ENCODE measurements around the gene MOAP1. TPM values are rescaled to one million over a fixed set of nuclear protein-coding genes. Genes with fewer than 3 reads are reported as not detected.
"Not testable (repeated sequence)": the region's sequence is repeated elsewhere in the genome, so short reads cannot be mapped to it uniquely, and the experiment has no call there.

Gene MOAP1
- total RNA-seq: 24.1 TPM

DNA sequence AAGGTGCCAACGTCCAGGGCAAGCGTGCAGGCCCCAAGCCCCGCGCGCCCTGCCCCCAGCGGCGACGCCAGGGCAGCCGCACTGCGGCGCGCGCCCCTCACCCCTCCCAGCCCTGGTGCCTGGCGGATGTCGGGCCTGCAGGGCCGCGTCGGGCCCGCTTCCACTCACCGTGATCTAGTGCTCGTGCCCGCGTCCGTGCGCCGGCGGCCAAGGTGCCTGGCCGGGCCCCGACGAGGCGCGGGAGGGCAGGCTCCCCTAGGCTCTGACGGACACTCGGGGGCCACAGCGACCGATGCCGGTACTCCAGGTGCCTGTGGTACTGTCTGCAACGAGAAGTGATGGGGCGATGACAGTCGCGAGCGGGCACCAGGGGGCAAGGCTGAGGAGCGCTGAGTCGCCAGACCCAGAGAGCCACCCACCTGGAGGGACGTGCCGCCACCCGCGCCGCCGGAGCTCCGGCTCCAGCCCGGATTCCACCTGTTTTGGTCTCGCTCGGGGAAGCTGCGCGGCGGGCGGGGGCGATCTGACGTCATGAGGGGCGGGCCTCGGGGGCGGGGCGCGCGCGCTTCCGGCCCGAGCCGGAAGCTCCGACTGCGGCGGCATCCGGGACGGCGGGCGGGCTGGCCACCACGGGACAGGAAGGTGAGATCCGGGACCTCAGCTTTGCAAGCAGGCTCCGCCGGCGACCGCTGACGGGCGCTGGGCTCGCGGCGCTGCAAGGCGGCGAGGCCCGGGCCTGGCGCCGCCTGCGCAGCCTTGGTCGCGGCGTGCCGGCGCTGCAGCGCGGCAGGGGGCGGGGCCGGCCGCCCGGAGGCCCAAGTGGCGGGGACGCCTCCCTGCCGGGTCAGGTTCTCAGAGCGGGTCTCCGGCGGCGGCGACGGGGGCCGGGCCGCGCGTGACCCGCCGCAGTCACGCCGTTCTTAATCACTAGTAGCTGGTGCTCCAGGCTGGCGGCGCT is at the start of gene MOAP1, which contains the start of gene LYSET:
Gene MOAP1 (minus strand): TSS at position 507 of the 958 bp plus-strand sequence. CDS start 655 bp downstream, outside the sequence.
Gene LYSET (plus strand): TSS at position 927 of the 958 bp plus-strand sequence. CDS start 89 bp downstream, outside the sequence.
- Histone ChIP-seq H3K27me3 (no peaks in the 10 kb centered on the region), H3K4me3 (peak within 1 kb of the TSS; percentile 98 to 100), H3K27ac (peak within 1 kb of the TSS; percentile 92), H3K36me3 (no peaks in the 10 kb centered on the region), H3K9me3 (no peaks in the 10 kb centered on the region), H3K4me1 (peaks cover 35% of the 10 kb centered on the region)
- intact Hi-C loops (cut with DNase I): no loop called here
- peak in 1 of 2 donors; percentile 90 for DNase-seq (ENCODE audit: extremely low spot score in 2 of 2)
- TF ChIP-seq, protein P1, sequence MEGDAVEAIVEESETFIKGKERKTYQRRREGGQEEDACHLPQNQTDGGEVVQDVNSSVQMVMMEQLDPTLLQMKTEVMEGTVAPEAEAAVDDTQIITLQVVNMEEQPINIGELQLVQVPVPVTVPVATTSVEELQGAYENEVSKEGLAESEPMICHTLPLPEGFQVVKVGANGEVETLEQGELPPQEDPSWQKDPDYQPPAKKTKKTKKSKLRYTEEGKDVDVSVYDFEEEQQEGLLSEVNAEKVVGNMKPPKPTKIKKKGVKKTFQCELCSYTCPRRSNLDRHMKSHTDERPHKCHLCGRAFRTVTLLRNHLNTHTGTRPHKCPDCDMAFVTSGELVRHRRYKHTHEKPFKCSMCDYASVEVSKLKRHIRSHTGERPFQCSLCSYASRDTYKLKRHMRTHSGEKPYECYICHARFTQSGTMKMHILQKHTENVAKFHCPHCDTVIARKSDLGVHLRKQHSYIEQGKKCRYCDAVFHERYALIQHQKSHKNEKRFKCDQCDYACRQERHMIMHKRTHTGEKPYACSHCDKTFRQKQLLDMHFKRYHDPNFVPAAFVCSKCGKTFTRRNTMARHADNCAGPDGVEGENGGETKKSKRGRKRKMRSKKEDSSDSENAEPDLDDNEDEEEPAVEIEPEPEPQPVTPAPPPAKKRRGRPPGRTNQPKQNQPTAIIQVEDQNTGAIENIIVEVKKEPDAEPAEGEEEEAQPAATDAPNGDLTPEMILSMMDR (IDR thresholded peaks at IDR 0.05): peak in 1 of 3 experiments; percentile 11
- TF ChIP-seq POLR2A (IDR thresholded peaks at IDR 0.05) (peak in 1 of 2 donors; percentile 45), POLR2AphosphoS5 (IDR thresholded peaks at IDR 0.05; ENCODE audit: insufficient read depth in 1 of 2, low read depth in 1 of 2) (peak in 1 of 2 donors; percentile 82)

DNA sequence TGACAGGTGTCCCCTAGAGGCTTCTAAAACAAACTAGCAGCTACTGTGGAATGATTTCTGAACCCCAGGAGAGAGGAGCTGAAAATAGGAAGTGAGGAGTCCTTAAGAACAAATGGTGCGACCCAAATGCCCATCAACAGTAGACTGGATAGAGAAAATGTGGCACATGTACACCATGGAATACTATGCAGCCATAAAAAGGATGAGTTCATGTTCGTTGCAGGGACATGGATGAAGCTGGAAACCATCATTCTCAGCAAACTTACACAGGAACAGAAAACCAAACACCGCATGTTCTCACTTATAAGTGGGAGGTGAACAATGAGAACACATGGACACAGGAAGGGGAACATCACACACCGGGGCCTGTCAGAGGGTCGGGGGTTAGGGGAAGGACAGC is 48.4 kb upstream of the MOAP1 start:
- H3K4me3 ChIP-seq; H3K4me1 ChIP-seq; H3K9me3 ChIP-seq; H3K27me3 ChIP-seq; H3K27ac ChIP-seq; DNase-seq (ENCODE audit: extremely low spot score in 2 of 2); intact Hi-C loops (cut with DNase I): not testable (repeated sequence)
- peaks cover 0 to 11% of the 10 kb centered on the region in 2 donors for H3K36me3 ChIP-seq

DNA sequence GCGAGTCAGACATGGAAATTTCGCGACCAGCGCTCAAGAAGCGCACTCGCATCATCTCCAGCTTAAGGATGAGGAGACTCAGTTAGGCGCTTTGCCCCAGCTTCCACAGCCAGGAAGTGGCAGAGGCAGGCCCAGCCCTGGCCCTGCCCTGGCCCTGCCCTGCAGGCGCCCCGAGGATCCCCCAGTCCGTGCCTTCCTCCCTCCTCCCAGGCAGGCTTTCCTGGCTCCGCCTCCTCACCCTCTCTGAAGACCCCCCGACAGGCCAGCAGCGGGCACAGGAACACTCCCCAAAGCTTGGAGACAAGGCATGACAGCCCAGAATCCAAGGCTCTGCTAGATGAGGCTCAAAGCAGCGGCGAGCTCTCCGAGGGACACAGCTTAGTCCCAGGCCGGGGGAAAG is 47.5 kb upstream of the MOAP1 start:
- intact Hi-C loops (cut with DNase I): no loop called here
- Histone ChIP-seq H3K27me3 (no peaks in the 10 kb centered on the region), H3K36me3 (peaks cover 4 to 21% of the 10 kb centered on the region in 2 donors), H3K27ac (no peak overlapping the region), H3K4me1 (peaks cover 4% of the 10 kb centered on the region), H3K9me3 (no peaks in the 10 kb centered on the region), H3K4me3 (no peak overlapping the region)
- DNase-seq (ENCODE audit: extremely low spot score in 2 of 2): no peak
- TF ChIP-seq POLR2A (IDR thresholded peaks at IDR 0.05) (no peak), POLR2AphosphoS5 (IDR thresholded peaks at IDR 0.05; ENCODE audit: insufficient read depth in 1 of 2, low read depth in 1 of 2) (no peak)
- TF ChIP-seq, protein P1 (IDR thresholded peaks at IDR 0.05): no peak

DNA sequence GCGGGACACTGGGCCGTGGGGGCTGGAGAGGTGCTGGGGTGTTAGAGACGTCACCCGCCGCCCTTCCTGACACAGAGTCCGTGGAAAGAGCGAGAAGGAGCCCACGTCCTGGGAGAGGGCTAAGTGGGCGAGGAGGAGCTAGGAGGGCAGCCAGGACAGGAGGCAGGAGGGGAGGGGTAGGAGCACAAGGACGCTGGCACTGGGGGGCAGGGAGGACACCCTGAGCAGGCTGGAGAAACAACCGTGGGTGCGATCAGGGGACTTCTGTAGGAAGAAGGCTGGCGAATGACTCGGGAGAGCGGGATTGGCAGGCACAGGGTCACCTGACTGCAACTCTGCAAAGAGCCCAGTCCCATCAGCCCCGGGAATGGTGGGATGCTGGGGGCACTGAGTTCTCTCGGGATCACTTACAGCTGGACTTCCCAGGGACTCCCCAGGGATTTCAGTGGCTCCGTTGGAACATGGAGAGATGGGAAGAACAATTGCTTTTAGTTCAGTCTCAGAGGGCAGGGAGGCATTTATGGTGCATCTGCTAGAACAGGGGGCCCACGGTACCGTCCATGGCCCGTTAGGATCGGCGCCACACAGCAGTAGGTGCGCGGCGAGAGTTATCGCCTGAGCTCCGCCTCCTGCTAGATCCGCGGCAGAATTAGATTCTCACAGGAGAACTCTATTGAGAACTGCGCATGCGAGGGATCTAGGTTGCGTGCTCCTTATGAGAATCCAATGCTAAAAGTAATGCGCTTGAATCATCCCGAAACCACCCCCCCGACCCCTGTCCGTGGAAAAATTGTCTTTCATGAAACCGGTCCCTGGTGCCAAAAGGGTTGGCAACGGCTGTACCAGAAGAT is 46.7 kb upstream of the MOAP1 start:
- TF ChIP-seq, protein P1 (IDR thresholded peaks at IDR 0.05): no peak
- TF ChIP-seq POLR2AphosphoS5 (IDR thresholded peaks at IDR 0.05; ENCODE audit: insufficient read depth in 1 of 2, low read depth in 1 of 2): no peak
- no peak for TF ChIP-seq POLR2A (IDR thresholded peaks at IDR 0.05)
- no peaks in the 10 kb centered on the region for H3K27me3 ChIP-seq
- intact Hi-C loops (cut with DNase I): no loop called here
- H3K27ac ChIP-seq: peak overlapping the region; percentile 12
- H3K36me3 ChIP-seq: peaks cover 5 to 26% of the 10 kb centered on the region in 2 donors
- no peaks in the 10 kb centered on the region for H3K9me3 ChIP-seq
- no peak for DNase-seq (ENCODE audit: extremely low spot score in 2 of 2)
- peaks cover 4% of the 10 kb centered on the region for H3K4me1 ChIP-seq
- H3K4me3 ChIP-seq: peak overlapping the region; percentile 23 to 28

GRCh38 chr14:93230539-93230938 is 45.8 kb upstream of the MOAP1 start:
- intact Hi-C loops (cut with DNase I): no loop called here
- no peaks in the 10 kb centered on the region for H3K27me3 ChIP-seq
- H3K27ac ChIP-seq: no peak overlapping the region
- TF ChIP-seq POLR2AphosphoS5 (IDR thresholded peaks at IDR 0.05; ENCODE audit: insufficient read depth in 1 of 2, low read depth in 1 of 2): no peak
- TF ChIP-seq, protein P1 (IDR thresholded peaks at IDR 0.05): no peak
- no peak for TF ChIP-seq POLR2A (IDR thresholded peaks at IDR 0.05)
- peaks cover 4% of the 10 kb centered on the region for H3K4me1 ChIP-seq
- no peak for DNase-seq (ENCODE audit: extremely low spot score in 2 of 2)
- no peak overlapping the region for H3K4me3 ChIP-seq
- no peaks in the 10 kb centered on the region for H3K9me3 ChIP-seq
- H3K36me3 ChIP-seq: peaks cover 5 to 26% of the 10 kb centered on the region in 2 donors
